Ishikawa (cell line): ENCODE data around the gene ATP2B2.

ENCODE experiments used
- CEBPB ChIP-seq: IDR thresholded peaks from 2 replicates; pipeline ENCODE4 v1.6.1; 2012
- CREB1 ChIP-seq: IDR thresholded peaks from 2 replicates; pipeline ENCODE4 v1.6.1; 2012; ENCODE audit warnings: low read depth
- EGR1 ChIP-seq: IDR thresholded peaks from 2 replicates; pipeline ENCODE4 v1.6.1; 2012
- EP300 ChIP-seq: IDR thresholded peaks from 2 replicates; pipeline ENCODE4 v1.6.1; 2012; ENCODE audit warnings: borderline replicate concordance
- FOXM1 ChIP-seq: IDR thresholded peaks from 2 replicates; pipeline ENCODE4 v1.6.1; 2012; ENCODE audit warnings: low read depth, borderline replicate concordance
- MAX ChIP-seq: IDR thresholded peaks from 2 replicates; pipeline ENCODE4 v1.6.1; 2012
- NFIC ChIP-seq: IDR thresholded peaks from 2 replicates; pipeline ENCODE4 v1.6.1; 2012
- RAD21 ChIP-seq: IDR thresholded peaks from 2 replicates; pipeline ENCODE4 v1.6.1; 2012; ENCODE audit warnings: low read depth
- TAF1 ChIP-seq: IDR thresholded peaks from 2 replicates; pipeline ENCODE4 v1.6.1; 2012; ENCODE audit warnings: low read depth, mild to moderate bottlenecking
- TCF12 ChIP-seq: IDR thresholded peaks from 2 replicates; pipeline ENCODE4 v1.6.1; 2012; ENCODE audit warnings: low read depth
- USF1 ChIP-seq: IDR thresholded peaks from 2 replicates; pipeline ENCODE4 v1.6.1; 2012
- YY1 ChIP-seq: IDR thresholded peaks from 2 replicates; pipeline ENCODE4 v1.6.1; 2012; ENCODE audit warnings: low read depth
- ZBTB7A ChIP-seq: IDR thresholded peaks from 2 replicates; pipeline ENCODE4 v1.6.1; 2012; ENCODE audit warnings: low read depth
- TF ChIP-seq, protein P1 (sequence below): IDR thresholded peaks from 2 replicates; pipeline ENCODE4 v1.6.1; 2012; ENCODE audit warnings: low read depth, mild to moderate bottlenecking

The ATP2B2 gene

DNA sequence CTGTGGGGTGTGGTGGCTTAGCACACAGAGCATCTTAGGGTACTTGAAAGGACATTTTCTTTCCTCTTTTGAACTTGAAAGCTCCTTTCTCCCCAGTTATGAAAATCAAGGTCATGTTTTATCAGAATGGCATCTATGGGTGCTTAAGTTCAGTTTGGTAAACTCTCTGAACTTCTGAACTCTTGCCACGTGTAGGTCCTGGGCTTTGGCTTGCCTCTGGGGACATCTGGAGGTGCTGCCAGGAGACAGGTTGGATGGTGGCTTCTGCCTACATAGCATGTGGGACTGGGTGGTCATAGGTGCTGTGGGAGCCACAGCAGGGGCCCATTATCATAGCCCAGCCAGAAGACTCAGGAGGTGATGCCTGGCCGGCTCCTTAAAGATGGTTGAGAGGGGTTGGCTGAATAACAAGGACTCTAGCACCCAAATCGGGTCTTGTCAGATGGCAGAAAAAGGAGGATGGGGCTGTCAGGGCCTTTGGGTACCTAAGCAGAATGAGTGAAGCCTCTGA is 228.2 kb downstream of the ATP2B2 start:
- no peak for TF ChIP-seq TAF1
- TF ChIP-seq CEBPB, result no peak
- TF ChIP-seq ZBTB7A, result no peak
- TF ChIP-seq CREB1, result no peak
- no peak for TF ChIP-seq USF1
- TF ChIP-seq NFIC, result no peak
- no peak for TF ChIP-seq EP300
- no peak for TF ChIP-seq TCF12

DNA sequence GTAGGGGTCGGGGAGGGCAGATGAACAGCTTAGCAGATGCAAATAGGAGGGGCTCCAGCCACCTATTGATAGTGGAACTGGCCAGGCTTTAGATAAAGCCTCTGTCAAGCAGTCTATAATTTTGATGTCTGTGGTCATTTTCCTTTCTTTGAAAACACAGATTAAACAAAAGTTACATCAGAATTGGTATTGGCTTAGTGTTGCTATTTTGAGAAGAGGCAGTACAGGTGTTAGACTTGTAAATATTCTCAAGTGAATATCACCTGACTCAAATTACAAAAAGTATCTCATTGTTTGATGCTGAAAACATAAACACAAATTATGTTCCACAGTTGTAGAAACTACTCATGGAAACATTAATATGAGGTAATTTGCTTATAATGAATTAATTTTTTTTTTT is 230.8 kb downstream of the ATP2B2 start:
- TF ChIP-seq FOXM1 (no peak), MAX (no peak), EGR1 (no peak), EP300 (no peak), CREB1 (no peak), TCF12 (no peak), TAF1 (no peak), RAD21 (no peak), CEBPB (no peak), YY1 (no peak)
- TF ChIP-seq, protein P1, sequence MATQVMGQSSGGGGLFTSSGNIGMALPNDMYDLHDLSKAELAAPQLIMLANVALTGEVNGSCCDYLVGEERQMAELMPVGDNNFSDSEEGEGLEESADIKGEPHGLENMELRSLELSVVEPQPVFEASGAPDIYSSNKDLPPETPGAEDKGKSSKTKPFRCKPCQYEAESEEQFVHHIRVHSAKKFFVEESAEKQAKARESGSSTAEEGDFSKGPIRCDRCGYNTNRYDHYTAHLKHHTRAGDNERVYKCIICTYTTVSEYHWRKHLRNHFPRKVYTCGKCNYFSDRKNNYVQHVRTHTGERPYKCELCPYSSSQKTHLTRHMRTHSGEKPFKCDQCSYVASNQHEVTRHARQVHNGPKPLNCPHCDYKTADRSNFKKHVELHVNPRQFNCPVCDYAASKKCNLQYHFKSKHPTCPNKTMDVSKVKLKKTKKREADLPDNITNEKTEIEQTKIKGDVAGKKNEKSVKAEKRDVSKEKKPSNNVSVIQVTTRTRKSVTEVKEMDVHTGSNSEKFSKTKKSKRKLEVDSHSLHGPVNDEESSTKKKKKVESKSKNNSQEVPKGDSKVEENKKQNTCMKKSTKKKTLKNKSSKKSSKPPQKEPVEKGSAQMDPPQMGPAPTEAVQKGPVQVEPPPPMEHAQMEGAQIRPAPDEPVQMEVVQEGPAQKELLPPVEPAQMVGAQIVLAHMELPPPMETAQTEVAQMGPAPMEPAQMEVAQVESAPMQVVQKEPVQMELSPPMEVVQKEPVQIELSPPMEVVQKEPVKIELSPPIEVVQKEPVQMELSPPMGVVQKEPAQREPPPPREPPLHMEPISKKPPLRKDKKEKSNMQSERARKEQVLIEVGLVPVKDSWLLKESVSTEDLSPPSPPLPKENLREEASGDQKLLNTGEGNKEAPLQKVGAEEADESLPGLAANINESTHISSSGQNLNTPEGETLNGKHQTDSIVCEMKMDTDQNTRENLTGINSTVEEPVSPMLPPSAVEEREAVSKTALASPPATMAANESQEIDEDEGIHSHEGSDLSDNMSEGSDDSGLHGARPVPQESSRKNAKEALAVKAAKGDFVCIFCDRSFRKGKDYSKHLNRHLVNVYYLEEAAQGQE, result no peak
